Stimulated activated CD8-positive, alpha-beta memory T cell treated with anti-CD3 and anti-CD28 coated beads, Interleukin-7, amount 100 ng/mL, for 4 hours (primary cell): ENCODE results near the gene SEMA6A.
"Not testable (repeated sequence)": the region's sequence is repeated elsewhere in the genome, so short reads cannot be mapped to it uniquely, and the experiment has no call there.

Source experiments
- DNase-seq, 2 donors: peaks; one replicate each; pipeline ENCODE4 v3.0.0-alpha.2; 2020; ENCODE audit warnings: low read depth in 2 of 2

The SEMA6A gene

DNA sequence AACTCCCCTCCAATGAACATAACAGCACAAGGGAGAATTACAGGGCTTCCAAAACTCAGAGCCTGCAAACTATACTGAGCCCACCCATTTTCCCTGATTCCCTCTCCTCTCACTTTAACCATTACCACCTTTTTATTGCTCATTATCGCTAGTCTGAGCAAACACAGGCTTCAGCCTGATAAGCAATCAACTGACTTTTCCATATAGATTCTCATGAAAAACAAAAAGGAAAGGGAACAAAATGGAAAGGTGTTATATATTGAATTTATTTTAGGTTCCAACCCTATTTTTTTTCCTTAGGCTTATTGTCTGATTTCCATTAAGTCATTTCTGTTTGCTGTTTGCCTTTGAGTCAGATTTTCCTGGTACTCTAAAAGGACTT lies 27.9 kb downstream of the SEMA6A start:
- no peak for DNase-seq

DNA sequence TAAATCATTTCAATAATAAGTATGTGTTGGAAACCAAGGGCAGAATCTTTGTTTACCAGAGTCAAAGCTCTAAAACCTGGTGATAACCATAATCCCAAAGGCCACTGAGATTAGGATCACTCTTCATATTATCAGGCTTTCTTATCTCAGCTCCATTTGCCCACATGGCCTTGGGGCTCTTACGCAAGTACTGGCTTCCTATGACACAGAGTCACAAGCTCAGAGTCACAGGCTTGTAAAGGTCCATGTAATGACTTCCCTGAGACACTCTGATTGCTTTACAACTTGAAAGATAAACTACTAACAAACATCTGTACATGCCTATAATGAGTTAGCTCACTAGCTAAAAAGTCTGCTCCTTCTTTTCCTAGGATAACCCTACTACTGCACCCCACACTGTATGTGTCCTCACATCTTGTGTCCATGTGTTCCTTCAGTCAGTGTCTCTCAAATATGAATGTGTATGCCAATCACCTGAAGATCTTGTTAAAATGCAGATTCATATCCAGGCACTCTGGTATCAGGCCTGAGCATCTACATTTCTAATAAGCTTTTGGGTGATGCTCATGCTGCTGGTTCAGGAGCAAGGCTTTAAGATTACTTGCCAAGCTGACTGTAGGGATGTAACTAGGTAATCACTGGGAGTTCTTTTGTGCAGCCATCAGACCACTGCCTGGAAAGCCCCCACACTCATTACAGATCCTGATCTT lies 28.4 kb downstream of the SEMA6A start:
- no peak for DNase-seq

DNA sequence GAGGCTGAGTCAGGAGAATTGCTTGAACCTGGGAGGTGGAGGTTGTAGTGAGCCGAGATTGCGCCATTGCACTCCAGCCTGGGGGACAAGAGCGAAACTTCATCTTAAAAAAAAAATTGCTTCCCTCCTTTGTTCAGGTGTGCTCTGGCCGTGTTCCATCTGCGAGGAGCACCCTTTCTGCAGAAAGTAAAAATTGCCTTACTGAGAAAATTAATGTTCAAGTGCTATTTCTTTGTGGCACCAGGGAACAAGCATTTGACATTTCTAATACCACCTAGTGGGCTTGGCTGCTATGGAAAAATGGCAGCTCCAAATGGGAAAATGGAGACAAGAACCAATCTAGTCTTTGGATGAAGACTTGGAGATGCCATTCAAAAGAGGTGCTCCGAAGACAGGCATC lies 29.2 kb downstream of the SEMA6A start:
- not testable (repeated sequence) for DNase-seq

DNA sequence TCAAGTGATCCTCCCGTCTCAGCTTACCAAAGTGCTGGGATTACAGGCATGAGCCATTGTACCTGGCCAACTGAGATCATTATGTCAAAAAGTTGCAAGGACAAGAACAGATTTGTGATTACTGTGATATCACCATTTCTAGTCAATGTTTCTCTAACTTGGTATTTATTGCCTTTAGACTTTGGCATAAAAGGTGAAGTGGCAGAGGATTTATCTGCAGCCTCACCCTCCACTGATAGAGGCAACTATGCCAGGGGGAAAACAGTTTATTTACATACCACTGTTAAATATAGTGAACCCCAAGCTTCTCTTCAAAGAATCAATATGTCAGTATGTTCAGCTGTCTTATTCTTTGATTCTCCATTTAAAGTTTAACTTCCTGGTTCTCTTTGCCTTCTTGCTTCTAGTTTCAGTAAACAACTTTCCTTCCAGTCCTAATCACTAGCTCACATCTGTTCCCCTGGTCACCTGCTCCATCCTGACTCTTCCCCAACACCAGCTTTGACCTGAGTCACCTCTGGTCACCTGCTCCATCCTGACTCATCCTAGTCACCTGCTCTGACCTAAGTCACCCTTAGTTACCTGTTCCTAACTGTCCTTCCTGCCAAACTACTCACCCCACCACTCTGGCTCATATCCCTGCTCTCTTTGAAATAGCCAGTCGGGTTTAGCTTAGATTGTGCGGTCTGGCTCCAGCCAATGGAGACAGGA lies 29.9 kb downstream of the SEMA6A start:
- no peak for DNase-seq

DNA sequence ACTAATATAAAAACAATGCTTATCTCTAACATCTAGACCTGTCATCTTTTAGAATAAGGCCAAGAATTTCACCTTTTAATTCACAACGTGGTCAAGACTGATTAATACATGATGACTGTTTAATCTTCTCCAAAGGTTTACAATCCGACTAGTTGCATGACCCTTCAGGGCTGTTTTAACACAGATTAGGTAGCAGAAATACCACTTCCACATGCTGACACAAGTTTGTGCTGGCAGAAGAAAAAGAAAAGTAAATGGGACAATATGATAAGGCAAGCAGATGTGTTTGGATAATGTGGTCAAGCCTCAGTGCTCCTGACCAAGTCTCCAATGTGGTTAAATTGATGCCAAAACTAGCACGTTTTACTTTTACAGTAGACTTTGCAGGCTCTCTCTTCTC lies 31.1 kb downstream of the SEMA6A start:
- DNase-seq, result no peak

DNA sequence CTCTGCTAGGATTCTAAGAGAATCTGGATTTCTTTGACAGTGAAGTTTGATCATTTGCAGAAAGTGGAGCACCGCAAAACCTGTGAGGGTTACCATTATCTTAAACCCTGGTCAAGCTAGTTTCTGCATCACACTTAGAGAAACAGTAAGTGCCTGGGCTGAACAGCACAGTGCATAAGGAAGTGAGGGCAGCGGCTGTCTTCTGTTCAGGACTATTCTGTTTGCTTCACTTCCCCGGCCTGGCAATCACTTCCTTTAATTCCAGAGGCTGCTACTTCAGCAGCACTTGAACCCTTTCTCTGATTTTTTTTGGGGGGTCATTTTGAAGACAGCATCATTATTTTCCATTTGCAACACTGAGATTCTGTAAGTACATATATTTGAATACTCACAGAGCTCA lies 32.0 kb downstream of the SEMA6A start:
- DNase-seq, result no peak

DNA sequence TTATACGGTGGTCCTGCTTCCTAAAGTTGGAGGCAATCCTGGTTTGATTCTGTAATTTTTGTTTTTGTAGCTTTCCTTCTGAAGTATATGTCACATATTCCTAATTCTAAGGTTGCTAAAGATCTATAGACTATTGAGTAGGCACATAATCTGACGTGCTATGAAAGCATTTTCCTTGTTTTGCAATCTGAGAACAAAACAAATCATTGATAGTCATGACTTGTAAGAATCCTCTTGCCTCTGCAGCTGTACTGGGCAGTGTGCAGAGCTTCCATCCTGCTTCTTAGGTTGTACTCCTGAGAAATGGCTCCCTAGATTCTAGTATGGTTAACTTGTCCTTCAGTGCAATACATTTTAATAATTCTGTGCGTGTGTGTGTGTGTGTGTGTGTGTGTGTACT lies 35.4 kb downstream of the SEMA6A start:
- DNase-seq, result no peak

DNA sequence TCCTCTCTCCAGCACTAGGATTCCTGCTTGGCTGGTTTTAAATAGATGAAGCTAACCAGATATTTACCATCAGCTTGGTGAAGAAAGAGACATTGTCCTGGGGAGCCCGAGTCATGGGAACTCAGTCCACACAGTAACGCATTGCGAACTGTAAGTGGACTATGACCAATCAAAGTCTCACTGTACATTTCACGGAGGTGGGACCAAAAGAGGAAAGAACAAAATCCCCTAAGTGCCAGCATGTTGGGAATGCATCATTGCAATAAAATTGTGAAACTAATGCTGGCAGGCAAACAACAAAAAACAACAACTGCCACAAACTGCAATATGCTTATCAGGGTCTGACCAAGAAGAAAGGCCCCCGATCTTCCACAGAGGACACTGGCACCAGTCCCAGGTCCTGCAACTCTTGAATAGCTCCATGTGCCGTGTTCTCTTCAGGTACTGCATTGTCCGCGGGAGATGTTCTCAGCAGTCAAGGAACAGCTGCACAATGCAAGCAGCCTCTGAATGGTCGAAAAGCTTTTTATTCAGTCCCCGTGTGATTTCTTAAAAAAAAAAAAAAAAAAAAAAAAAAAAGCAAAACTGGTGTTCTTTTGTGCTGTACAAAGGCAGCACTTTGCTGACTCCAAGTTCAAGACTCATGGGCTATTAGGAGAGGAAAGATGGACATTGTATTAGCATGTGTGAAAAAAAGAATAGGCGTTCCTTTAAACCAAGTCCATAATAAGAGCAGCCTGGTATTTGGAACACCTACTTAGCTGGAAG lies 38.1 kb downstream of the SEMA6A start:
- DNase-seq, result no peak

DNA sequence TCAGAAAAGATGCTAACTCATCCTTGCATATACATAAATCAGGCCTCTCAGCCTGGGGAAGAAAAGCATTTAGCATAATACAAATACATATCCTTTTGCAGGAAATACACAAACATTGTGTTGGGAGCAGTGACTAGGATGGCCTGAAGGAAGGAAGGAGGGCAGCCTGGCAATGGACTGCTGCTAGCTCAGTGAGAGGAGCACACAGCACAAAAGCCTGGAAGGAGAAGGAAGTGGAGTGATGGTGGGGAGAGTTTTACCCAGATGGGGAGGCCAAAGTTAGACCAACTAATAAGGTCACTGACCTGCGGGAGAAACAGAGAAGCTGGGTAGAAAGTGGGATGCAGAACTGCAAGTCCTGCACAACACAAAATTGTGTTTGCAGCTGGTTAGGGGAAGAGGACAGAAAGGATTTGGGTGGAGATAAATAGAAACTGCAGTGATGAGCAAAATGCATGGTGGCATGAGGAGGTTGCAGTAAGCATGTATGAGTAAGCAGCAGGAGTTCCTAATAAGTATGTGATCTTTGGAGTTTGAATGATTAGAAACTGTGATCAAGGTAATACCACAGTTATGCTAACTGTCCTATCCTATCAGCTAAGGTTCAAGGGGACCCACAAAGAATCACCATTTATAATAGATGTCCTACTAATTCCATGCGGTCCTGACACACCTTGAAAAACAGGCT lies 39.5 kb downstream of the SEMA6A start:
- DNase-seq, result no peak

DNA sequence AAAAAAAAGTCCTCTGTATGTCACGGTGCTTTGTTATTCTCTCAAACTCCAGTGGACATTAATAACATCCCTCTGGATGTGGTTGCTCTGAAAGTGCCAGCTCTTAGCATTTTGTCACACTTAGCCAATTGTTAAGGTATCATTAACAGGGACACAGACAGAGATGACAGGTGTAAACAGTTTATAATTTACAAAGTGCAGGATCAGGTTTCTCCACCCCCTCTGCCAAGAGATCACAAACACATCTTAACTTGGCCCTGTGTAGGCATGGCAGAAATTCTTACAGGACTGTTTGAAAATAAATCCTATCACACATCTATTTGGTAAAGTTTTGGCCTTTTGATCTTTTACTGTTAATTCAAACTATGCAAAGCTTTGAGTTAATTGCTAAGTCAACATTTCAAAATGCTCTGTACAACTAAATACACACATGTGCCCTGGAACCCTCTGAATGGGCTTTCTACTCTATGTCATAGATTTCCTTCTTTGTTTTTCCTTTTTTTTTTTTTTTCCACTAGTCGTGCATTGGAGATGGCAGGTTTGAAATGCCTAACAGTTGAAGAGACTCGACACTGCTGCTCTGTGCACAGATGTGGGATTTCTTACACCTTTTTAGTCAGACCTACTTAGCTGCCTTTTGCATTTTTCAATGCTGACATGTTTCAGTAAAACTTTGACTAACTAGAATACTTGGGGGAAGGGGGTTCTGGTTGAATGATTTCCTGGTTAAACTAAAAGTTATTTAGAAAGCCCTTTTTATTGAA lies 41.7 kb downstream of the SEMA6A start:
- no peak for DNase-seq

DNA sequence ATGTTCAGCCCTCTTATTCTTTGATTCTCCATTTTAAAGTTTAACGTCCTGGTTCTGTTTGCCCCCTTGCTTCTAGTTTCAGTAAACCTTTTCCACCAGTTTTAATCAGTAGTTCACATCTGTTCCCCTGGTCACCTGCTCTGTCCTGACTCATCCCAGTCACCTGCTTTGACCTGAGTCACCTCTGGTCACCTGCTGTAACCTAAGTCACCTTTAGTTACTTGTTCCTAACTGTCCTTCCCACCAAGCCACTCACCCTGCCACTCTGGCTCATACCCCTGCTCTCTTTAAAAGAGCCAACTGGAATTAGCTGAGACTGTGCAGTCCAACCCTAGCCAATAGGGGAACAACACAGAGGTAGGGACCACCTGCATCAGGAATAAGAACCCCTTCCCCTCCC lies 43.0 kb downstream of the SEMA6A start:
- no peak for DNase-seq

DNA sequence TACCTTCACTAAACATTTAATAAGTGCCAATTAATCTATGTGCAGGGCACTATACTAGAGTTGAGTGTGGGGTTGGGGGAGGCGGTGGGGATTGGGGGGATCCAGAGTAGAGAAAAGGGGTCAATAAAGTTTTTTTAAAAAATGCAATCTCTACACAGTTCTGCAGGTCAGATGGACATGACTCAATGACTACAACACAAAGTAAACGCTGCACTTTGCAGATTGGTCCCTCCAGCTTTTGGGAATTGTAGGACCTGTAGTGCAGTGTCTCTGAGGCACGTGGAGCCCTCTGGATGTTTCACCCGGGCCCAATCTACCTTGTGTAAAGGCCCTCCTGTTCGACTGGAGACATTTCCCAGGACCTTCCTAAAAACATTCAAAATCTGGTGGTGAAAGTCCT lies 43.5 kb downstream of the SEMA6A start:
- DNase-seq, result no peak

DNA sequence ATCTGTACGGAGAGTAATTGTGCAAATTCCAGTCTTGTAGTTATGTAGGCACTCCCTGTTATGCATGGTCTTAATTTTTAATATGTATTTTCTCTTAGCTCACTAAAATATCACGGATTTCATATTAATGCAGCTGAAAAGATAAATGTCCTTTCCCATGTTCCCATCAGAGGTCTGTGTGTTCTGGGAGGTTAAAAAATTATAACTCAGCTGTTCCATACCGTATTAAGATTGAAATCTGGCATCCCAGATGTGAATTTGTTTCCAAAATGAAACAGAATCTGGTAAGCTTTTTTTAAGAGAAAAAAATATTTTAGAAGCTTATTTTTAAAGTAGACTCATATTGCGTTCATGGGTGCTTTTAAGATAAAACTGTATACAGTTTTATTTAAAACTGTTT lies 44.3 kb downstream of the SEMA6A start:
- DNase-seq, result no peak

DNA sequence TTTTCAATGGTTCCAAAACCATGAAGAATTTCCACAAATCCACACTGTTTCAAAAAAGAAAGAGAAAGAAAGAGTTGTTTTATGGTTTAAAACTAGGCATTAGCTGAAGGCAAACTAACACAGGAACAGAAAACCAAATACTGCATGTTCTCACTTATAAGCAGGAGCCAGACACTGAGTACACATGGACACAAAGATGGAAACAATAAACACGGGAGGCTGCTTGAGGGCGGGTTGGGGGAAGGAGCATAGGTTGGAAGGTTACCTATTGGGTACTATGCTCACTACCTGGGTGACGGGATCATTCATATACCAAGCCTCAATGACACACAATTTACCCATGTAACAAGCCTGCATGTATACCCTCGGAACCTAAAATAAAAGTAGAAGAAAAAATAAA lies 45.0 kb downstream of the SEMA6A start:
- DNase-seq, result no peak

DNA sequence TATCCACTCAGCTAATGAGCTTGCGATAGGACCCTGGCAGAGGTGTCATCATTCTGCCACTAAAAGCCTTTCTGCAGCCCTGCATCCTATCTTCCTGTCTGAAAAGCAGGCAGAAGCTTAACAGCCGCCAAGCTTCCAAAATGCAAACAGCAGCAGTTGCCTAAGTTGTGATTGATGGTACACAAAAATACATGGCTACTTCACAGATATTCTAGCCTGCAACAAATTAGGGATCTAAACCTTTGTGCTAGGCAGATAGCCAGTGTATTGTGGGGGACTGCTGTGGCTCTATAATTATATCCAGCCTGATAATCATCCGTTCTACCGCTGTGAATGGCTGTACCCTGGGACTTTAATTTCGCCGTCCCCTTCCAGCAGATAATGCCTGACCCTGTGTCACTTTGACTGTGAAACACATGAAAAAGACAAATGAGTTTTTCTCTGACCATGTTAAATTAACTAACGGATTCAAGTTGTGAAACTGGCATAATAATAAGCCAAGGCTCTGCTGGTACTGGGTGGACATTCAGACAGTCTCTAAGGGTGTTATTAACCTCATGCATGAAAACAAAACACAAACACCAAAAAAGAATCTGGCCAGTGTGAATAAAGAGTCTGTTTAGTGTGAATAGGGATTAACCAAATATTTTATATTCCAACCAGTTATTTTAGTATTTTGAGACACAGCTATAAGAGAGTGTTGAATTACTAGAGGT lies 45.9 kb downstream of the SEMA6A start:
- no peak for DNase-seq

DNA sequence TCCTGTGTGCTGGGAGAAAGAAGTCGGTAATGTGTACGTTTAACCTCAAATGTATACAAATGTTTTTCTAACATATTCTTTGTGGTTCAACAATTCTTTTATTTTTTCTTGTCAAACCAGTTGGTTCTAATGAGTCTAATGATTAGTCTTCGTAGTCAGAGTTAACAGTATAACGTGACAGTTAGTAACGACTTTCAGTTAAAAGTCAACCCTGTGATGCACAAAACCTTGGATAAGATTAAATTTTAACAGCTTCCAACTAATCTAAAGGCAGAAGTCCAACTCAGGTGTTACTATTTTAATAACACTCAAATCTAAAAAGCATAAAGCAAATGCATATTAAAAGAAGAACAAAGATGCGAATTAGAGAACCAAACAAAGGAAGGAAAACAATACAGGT lies 47.0 kb downstream of the SEMA6A start:
- no peak for DNase-seq

DNA sequence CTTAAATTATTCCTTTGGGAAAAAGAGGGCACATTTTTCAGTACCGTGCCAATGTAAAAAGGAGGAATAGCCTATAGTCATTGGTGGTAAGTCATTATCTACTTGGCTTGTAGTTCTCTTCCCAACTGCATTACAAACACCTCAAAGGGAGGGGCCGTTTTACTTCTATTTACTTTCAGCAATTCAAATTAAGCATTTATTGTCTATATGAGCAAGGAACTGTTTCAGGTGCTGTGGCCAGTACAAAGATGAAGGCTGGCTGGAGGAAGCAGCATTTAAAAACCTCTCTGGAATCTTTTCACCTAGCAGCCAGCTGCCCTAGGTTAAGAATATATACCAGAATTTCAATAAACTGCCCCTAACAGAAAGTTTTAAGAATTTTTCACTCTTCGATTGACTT lies 48.9 kb downstream of the SEMA6A start:
- DNase-seq, result no peak

DNA sequence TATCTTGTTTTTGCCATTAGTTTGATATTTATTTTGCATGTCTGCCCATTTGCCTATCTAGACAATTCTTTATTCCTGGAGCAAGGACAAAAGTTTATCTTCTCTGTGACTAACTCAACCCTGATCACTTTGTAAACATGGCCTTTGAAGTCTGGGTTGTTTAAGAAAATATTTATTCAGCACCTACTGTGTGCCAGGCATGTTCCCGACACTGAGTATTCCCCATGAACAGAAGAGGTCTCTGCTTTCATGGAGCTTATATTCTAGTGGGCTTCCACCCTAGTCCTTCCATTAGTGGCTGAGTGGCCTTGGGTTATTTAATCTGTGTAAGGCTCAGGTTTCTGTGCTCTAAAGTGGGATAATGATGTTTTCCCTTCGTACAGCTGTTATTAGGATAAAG lies 49.7 kb downstream of the SEMA6A start:
- DNase-seq, result no peak

DNA sequence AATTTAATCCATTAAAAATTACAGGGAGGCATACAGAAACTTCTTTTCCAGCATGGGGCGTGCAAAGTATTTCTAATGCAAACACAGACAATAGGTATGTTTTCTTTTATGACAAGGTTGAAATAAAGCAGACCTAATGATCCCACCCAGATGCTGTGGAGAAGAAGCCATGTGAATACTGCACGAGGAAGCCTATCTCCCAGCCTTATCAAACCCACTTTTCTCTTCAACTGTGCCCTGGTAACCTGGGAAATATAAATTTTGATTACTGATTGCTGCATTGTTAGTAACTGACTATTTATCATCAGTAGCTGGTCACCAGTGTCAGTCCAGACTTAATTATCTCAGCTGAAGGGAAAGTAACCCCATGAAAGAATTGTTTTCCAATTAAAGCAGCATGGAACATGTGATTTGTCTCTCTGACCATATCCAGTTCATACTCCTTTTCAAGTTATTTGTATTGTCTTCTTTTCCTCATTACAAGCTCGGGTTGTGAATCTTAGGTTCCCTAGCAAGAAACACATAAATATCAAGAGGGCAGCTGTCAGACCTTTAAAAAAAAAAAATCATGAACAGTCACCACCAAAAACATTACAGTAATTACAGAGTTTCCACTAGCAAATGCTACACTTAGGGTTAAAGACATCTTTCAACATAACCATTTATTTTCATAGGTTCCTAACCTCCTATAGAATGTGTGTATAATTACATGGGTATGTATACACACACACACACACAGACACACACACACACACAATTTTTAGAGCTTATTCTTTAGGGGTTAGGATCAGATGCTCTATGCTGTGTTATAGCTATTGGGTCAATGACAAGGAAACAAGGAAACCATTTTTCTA lies 50.3 kb downstream of the SEMA6A start:
- no peak for DNase-seq

DNA sequence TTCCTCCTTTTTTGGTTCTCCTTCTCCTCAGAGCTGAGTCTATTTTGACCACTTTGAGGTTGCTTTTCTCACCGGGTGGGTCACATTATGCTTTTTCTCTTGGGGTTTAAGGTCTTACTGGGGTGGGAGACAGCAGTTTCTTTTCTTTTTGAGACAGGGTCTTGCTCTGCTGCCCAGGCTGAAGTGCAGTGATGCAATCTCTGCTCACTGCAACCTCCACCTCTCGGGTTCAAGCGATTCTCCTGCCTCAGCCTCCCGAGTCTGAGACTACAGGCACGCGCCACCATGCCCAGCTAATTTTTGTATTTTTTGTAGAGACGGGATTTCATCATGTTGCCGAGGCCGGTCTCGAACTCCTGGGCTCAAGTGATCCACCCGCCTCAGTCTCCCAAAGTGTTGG lies 51.4 kb downstream of the SEMA6A start:
- DNase-seq, result not testable (repeated sequence)
